ENCODE measurements around the gene OR13C2.

Gene OR13C2

GRCh38 chr9:104555521-104555920 lies 49.9 kb downstream of the OR13C2 start:
- in situ Hi-C loops (cut with MboI; ENCODE audit: low sequenced_read_pairs), result no loop called here

Measured in HL-60/S4 treated with retinoic acid at 250 ng/mL for 4 days and 3 days (cell line).